BLaER1 treated with 17β-estradiol and CSF1 and Interleukin-3, amounts not matched to agents 10 nM and 100 nM (cell line): ENCODE results near the gene SLC1A2.

Experiments used
- H3K27ac ChIP-seq, 11 experiments: shearing (Covaris generic); formaldehyde crosslinking; 2 replicates each; pipeline ENCODE4 v1.8.1; 2022
- H3K27me3 ChIP-seq, 11 experiments: shearing (Covaris generic); formaldehyde crosslinking; 2 replicates each; pipeline ENCODE4 v1.8.1; 2022
- H3K36me3 ChIP-seq, 11 experiments: shearing (Covaris generic); formaldehyde crosslinking; 2 replicates each; pipeline ENCODE4 v1.8.1; 2022
- H3K4me1 ChIP-seq, 10 experiments: shearing (Covaris generic); formaldehyde crosslinking; 2 replicates each; pipeline ENCODE4 v1.8.1; 2022
- H3K4me2 ChIP-seq, 11 experiments: shearing (Covaris generic); formaldehyde crosslinking; 2 replicates each; pipeline ENCODE4 v1.8.1; 2022
- H3K4me3 ChIP-seq, 10 experiments: shearing (Covaris generic); formaldehyde crosslinking; 2 replicates each; pipeline ENCODE4 v1.8.1; 2022
- H3K9ac ChIP-seq, 11 experiments: shearing (Covaris generic); formaldehyde crosslinking; 2 replicates each; pipeline ENCODE4 v1.8.1; 2022
- H3K9me3 ChIP-seq, 11 experiments: shearing (Covaris generic); formaldehyde crosslinking; replicated peaks in 1 of 11; 2 replicates each; pipeline ENCODE4 v1.8.1; 2022
- H4K20me1 ChIP-seq, 11 experiments: shearing (Covaris generic); formaldehyde crosslinking; 2 replicates each; pipeline ENCODE4 v1.8.1; 2022
- Cebpa-rat ChIP-seq, 11 experiments: shearing (Covaris generic); IDR thresholded peaks; 2 replicates each; pipeline ENCODE4 v1.8.1; 2022

SLC1A2 gene

GRCh38 chr11:35433588-35433987 is 14.2 kb upstream of the SLC1A2 start:
- Histone ChIP-seq H3K9ac (no peak overlapping the region), H3K4me3 (no peak overlapping the region), H3K36me3 (no peaks in the 10 kb centered on the region), H4K20me1 (no peaks in the 10 kb centered on the region), H3K4me2 (no peak overlapping the region), H3K9me3 (no peaks in the 10 kb centered on the region), H3K27me3 (no peaks in the 10 kb centered on the region), H3K27ac (no peak overlapping the region), H3K4me1 (no peaks in the 10 kb centered on the region)
- TF ChIP-seq Cebpa-rat (IDR thresholded peaks at IDR 0.05): no peak

- Histone ChIP-seq H3K9me3 (no peaks in the 10 kb centered on the region), H3K27me3 (no peaks in the 10 kb centered on the region), H3K36me3 (no peaks in the 10 kb centered on the region), H3K27ac (no peak overlapping the region), H3K9ac (no peak overlapping the region), H3K4me1 (no peaks in the 10 kb centered on the region), H4K20me1 (no peaks in the 10 kb centered on the region), H3K4me3 (no peak overlapping the region), H3K4me2 (no peak overlapping the region)
- TF ChIP-seq Cebpa-rat (IDR thresholded peaks at IDR 0.05): no peak
Measured at GRCh38 chr11:35432464-35432863, 13.1 kb upstream of the SLC1A2 start.

GRCh38 chr11:35427071-35427470 is 7.7 kb upstream of the SLC1A2 start:
- Histone ChIP-seq H3K27ac (no peak overlapping the region), H3K36me3 (no peaks in the 10 kb centered on the region), H4K20me1 (no peaks in the 10 kb centered on the region), H3K9ac (no peak overlapping the region), H3K27me3 (peaks cover 6 to 21% (median 10%) of the 10 kb centered on the region in 11 experiments), H3K4me3 (no peak overlapping the region), H3K4me1 (no peaks in the 10 kb centered on the region), H3K9me3 (no peaks in the 10 kb centered on the region), H3K4me2 (no peak overlapping the region)
- TF ChIP-seq Cebpa-rat (IDR thresholded peaks at IDR 0.05): no peak

- Histone ChIP-seq H3K4me2 (no peak overlapping the region), H3K9me3 (no peaks in the 10 kb centered on the region; a peak in 1 of 22 replicates), H3K27me3 (peaks cover 13 to 28% (median 18%) of the 10 kb centered on the region in 11 experiments), H3K9ac (no peak overlapping the region), H3K4me3 (no peak overlapping the region), H3K36me3 (no peaks in the 10 kb centered on the region), H4K20me1 (no peaks in the 10 kb centered on the region), H3K4me1 (no peaks in the 10 kb centered on the region), H3K27ac (no peak overlapping the region)
- TF ChIP-seq Cebpa-rat (IDR thresholded peaks at IDR 0.05): no peak
Measured at GRCh38 chr11:35426351-35426750, 7.0 kb upstream of the SLC1A2 start.

GRCh38 chr11:35425603-35426212 is 6.3 kb upstream of the SLC1A2 start:
- peaks cover 20 to 34% (median 24%) of the 10 kb centered on the region in 11 experiments for H3K27me3 ChIP-seq
- H3K9ac ChIP-seq: no peak overlapping the region
- H3K4me2 ChIP-seq: no peak overlapping the region
- H3K36me3 ChIP-seq: no peaks in the 10 kb centered on the region
- no peaks in the 10 kb centered on the region for H3K4me1 ChIP-seq
- H3K27ac ChIP-seq: no peak overlapping the region
- TF ChIP-seq Cebpa-rat (IDR thresholded peaks at IDR 0.05): no peak
- H3K9me3 ChIP-seq: no peaks in the 10 kb centered on the region; a peak in 1 of 22 replicates
- peaks cover 0 to under 1% (median 0%) of the 10 kb centered on the region in 11 experiments; a peak in 1 of 22 replicates for H4K20me1 ChIP-seq
- H3K4me3 ChIP-seq: no peak overlapping the region

- Histone ChIP-seq H3K9ac (no peak overlapping the region), H3K4me1 (peaks cover 5 to 10% (median 8%) of the 10 kb centered on the region in 10 experiments; a peak in 18 of 20 replicates), H3K4me2 (no peak overlapping the region), H3K27ac (no peak overlapping the region), H3K4me3 (no peak overlapping the region), H3K36me3 (no peaks in the 10 kb centered on the region), H3K9me3 (peaks cover 0 to 3% (median 0%) of the 10 kb centered on the region in 11 experiments; a peak in 2 of 22 replicates), H4K20me1 (peaks cover 0 to 7% (median 0%) of the 10 kb centered on the region in 11 experiments; a peak in 4 of 22 replicates), H3K27me3 (peaks cover 34 to 48% (median 38%) of the 10 kb centered on the region in 11 experiments)
- no peak for TF ChIP-seq Cebpa-rat (IDR thresholded peaks at IDR 0.05)
Measured at GRCh38 chr11:35424157-35424940, 5.0 kb upstream of the SLC1A2 start.

GRCh38 chr11:35420371-35420770 is 1.0 kb upstream of the SLC1A2 start:
- H3K4me2 ChIP-seq: peak overlapping the region in 10 of 11 experiments; percentile 82 to 98 (median 91); a peak in 20 of 22 replicates
- peaks cover 73 to 88% (median 77%) of the 10 kb centered on the region in 11 experiments for H3K27me3 ChIP-seq
- H3K4me3 ChIP-seq: peak overlapping the region; percentile 48 to 71 (median 57); a peak in 14 of 20 replicates
- peaks cover 11 to 17% (median 16%) of the 10 kb centered on the region in 10 experiments for H3K4me1 ChIP-seq
- no peak overlapping the region for H3K27ac ChIP-seq
- peaks cover 0 to 18% (median 6%) of the 10 kb centered on the region in 11 experiments; a peak in 10 of 22 replicates for H3K9me3 ChIP-seq
- H3K36me3 ChIP-seq: no peaks in the 10 kb centered on the region
- peaks cover 0 to 21% (median 11%) of the 10 kb centered on the region in 11 experiments; a peak in 7 of 22 replicates for H4K20me1 ChIP-seq
- no peak for TF ChIP-seq Cebpa-rat (IDR thresholded peaks at IDR 0.05)
- H3K9ac ChIP-seq: no peak overlapping the region

GRCh38 chr11:35419830-35420333 is 524 bp upstream of the SLC1A2 start:
- peaks cover 11 to 17% (median 16%) of the 10 kb centered on the region in 10 experiments for H3K4me1 ChIP-seq
- H3K36me3 ChIP-seq: no peaks in the 10 kb centered on the region
- TF ChIP-seq Cebpa-rat (IDR thresholded peaks at IDR 0.05): no peak
- H3K4me2 ChIP-seq: peak overlapping the region; percentile 82 to 98 (median 91)
- peaks cover 75 to 92% (median 82%) of the 10 kb centered on the region in 11 experiments for H3K27me3 ChIP-seq
- peaks cover 0 to 21% (median 11%) of the 10 kb centered on the region in 11 experiments; a peak in 7 of 22 replicates for H4K20me1 ChIP-seq
- H3K4me3 ChIP-seq: peak overlapping the region; percentile 48 to 71 (median 57); a peak in 19 of 20 replicates
- H3K27ac ChIP-seq: no peak overlapping the region
- H3K9me3 ChIP-seq: peaks cover 0 to 18% (median 6%) of the 10 kb centered on the region in 11 experiments; a peak in 10 of 22 replicates
- peak overlapping the region in 1 of 11 experiments; percentile 3; a peak in 1 of 22 replicates for H3K9ac ChIP-seq
